Measurements from ENCODE around the gene TGIF2LY.
"Not testable (repeated sequence)": the region's sequence is repeated elsewhere in the genome, so short reads cannot be mapped to it uniquely, and the experiment has no call there.

Gene TGIF2LY

DNA sequence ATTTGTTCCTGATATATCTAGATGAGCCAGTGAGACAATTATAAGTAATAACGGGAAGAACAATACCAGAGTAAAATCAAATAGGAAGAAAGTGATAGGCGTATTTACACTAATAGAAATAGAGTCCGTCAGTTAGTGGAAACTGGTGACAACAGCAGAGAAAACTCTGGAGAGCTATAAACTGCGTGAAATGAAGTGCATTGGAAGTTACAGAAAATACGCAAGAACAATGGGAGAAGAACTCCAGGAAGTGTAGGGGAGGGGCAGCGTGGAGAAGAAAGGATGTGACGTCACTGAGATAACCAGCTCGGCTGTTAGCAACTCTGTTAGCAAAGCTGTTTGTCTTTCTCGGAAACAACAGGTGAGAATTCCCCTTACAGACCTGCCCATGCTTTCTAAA lies at the start of gene TGIF2LY:
TGIF2LY (plus strand) TSS at position 301 of the 400 bp plus-strand sequence. CDS start 178 bp downstream, outside the sequence.
- POLR2A ChIA-PET (ENCODE audit: low non-redundant PET); CTCF ChIA-PET; DNase-seq (ENCODE audit: low spot score); H3K27ac ChIP-seq: not testable (repeated sequence)

Data from RWPE1 (cell line).